Measurements from ENCODE around the gene PA2G4.
"Not testable (repeated sequence)": the region's sequence is repeated elsewhere in the genome, so short reads cannot be mapped to it uniquely, and the experiment has no call there.

The PA2G4 gene

DNA sequence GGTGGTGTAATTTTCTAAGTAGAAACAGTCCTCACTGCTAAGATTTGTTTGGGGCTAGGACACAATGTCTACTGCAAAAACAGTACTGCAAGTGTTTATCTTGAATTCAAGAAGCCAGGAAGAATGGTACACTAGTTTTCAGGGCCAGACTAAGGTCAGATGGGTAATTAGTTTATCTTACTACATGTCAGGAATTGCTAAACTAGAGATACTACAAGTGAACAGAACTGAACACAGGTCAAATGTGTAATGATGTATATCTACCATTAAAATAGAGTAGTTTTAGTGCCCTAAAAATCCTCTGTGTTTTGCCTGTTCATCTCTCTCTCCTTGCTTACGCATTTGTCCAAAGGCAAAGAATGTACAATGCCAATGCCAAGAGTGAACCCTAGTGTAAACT is 9.7 kb downstream of the PA2G4 start:
- Mint-ChIP-seq H3K27ac (peak overlapping the region; percentile 43), H3K36me3 (ENCODE audit: low read depth) (peaks cover 69% of the 10 kb centered on the region), H3K27me3 (no peaks in the 10 kb centered on the region), H3K9me3 (no peaks in the 10 kb centered on the region), H3K4me3 (no peak overlapping the region), H3K4me1 (ENCODE audit: low read depth) (peaks cover 28% of the 10 kb centered on the region)

DNA sequence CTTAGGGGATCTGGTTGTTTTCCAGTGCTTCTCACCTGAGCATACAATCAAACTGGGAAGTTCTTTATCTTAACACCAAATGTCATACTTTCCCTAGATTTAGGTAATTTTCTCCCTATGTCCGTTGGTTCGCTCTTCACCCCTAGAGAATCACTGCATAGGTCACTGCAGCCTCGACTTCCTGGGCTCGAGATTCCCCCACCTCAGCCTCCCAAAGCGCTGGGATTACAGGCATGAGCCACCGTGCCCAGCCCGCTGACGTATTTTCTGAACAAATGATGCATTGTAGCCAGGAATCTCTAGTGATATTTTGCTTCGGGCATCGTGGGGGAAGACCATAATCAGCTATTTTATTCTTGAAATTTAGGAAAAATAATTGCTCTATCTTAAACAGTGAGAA is 11.0 kb downstream of the PA2G4 start:
- Mint-ChIP-seq H3K4me1 (ENCODE audit: low read depth) (peaks cover 40% of the 10 kb centered on the region), H3K9me3 (no peaks in the 10 kb centered on the region), H3K4me3 (peak overlapping the region; percentile 97), H3K27ac (peak overlapping the region; percentile 99), H3K27me3 (no peaks in the 10 kb centered on the region), H3K36me3 (ENCODE audit: low read depth) (peaks cover 63% of the 10 kb centered on the region)

DNA sequence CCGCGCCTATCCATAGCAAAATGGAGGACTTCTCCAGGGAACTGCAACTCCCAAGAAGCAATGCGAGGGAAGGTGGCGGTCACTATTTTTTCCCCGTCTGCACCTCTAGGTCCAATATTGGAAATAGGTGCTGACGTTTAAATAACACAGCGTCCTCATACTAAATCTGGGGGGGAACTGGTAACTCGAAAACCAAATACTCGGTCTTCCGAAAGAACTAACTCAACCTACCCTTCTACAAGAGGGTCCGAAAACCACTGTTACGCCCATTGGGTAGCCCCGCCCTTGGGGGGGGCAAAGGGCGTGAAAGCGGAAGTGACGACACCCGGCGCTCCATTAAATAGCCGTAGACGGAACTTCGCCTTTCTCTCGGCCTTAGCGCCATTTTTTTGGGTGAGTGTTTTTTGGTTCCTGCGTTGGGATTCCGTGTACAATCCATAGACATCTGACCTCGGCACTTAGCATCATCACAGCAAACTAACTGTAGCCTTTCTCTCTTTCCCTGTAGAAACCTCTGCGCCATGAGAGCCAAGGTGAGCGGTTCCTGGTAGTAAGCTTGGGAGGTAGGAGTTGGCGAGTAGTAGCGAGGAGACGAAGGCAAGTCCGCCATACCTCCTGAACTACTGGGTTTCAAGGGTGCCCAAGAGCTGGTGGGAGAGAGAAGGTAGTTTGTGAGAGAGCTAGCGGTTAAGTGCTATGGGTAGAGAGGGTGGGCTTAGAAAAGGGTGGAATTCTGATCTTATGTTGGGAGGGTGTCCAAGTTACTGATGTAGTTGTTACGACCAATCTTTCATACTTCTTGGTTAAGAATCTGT is 12.1 kb downstream of the PA2G4 start, which contains the start of gene RPL41:
TSS of gene RPL41 (plus strand) at position 367 of the 815 bp plus-strand sequence.
- Mint-ChIP-seq H3K27me3 (no peaks in the 10 kb centered on the region), H3K4me1 (ENCODE audit: low read depth) (peaks cover 40% of the 10 kb centered on the region), H3K36me3 (ENCODE audit: low read depth) (peaks cover 63% of the 10 kb centered on the region), H3K27ac (peak within 1 kb of the TSS; percentile 99), H3K9me3 (no peaks in the 10 kb centered on the region), H3K4me3 (peak within 1 kb of the TSS; percentile 97)

DNA sequence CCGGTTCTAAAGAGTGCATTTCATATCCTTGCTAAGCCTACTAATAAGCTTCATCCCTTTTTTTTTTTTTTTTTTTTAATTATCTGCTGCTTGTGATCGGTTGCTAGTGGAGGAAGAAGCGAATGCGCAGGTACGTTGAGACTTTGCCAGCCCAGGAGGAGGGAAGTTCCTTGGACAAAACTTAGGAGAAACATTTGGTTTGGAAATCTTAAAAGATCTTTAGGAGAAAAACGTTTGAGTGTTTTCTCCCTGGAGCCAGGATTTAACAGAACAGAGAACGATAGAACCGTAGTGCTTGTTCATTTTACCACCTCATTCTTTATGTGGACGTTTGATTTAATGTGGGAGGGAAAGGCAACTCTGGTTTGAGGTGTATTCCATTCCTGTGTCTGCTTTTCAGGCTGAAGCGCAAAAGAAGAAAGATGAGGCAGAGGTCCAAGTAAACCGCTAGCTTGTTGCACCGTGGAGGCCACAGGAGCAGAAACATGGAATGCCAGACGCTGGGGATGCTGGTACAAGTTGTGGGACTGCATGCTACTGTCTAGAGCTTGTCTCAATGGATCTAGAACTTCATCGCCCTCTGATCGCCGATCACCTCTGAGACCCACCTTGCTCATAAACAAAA is 12.8 kb downstream of the PA2G4 start:
- not testable (repeated sequence) for H3K9me3 Mint-ChIP-seq, H3K27me3 Mint-ChIP-seq
- Mint-ChIP-seq H3K36me3 (ENCODE audit: low read depth) (peaks cover 63% of the 10 kb centered on the region), H3K4me3 (peak overlapping the region; percentile 97), H3K27ac (peak overlapping the region; percentile 99), H3K4me1 (ENCODE audit: low read depth) (peaks cover 40% of the 10 kb centered on the region)

DNA sequence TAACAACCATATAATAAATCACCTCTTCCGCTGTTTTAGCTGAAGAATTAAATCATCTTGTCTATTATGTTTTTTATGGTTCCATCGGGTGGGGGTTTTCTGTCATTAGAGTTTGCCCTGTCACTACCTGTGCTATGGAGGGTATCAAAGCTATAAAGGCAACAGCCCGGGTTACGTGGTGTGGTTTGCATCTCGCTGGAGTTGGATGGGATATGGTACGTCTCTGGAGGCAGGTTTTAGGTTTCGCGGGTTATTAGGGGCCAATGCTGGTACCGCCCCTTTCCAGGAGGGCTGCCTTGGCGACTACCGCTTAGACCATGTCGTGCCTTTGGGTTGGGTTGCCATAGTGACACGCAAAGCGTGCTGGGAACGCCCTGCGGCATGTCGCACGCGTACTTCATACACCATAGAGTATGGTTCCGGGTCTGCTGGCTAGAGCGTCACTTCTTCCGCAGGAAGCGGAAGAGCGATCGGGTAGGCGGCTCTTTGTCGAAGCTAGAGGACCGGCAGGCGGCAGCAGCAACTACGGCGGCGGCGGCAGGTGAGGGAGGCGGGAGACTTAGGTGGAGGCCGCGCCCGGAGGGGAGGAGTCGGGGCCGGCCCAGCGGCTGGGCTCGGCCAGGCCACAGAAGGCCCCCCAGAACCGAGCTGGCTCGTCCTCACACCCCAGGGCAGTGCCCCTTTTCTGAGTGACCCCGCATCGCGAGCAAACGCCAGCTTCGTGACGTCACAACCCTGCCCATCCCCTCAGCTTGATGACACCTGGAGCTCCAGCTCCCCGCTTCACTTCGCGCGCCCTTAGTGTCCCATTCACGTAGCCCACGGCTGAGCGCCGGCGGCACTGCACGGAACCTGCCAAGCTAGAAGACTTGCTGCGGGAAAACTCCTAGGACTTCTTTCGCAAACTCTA is 13.7 kb downstream of the PA2G4 start, which contains the start of gene ZC3H10:
TSS of gene ZC3H10 (plus strand) at position 489 of the 910 bp plus-strand sequence. CDS start 2,297 bp downstream, outside the sequence.
- H3K27ac Mint-ChIP-seq, result peak within 1 kb of the TSS; percentile 99
- H3K4me1 Mint-ChIP-seq (ENCODE audit: low read depth), result peaks cover 40% of the 10 kb centered on the region
- H3K36me3 Mint-ChIP-seq (ENCODE audit: low read depth), result peaks cover 58% of the 10 kb centered on the region
- H3K4me3 Mint-ChIP-seq, result peak within 1 kb of the TSS; percentile 97
- no peaks in the 10 kb centered on the region for H3K27me3 Mint-ChIP-seq
- no peaks in the 10 kb centered on the region for H3K9me3 Mint-ChIP-seq

DNA sequence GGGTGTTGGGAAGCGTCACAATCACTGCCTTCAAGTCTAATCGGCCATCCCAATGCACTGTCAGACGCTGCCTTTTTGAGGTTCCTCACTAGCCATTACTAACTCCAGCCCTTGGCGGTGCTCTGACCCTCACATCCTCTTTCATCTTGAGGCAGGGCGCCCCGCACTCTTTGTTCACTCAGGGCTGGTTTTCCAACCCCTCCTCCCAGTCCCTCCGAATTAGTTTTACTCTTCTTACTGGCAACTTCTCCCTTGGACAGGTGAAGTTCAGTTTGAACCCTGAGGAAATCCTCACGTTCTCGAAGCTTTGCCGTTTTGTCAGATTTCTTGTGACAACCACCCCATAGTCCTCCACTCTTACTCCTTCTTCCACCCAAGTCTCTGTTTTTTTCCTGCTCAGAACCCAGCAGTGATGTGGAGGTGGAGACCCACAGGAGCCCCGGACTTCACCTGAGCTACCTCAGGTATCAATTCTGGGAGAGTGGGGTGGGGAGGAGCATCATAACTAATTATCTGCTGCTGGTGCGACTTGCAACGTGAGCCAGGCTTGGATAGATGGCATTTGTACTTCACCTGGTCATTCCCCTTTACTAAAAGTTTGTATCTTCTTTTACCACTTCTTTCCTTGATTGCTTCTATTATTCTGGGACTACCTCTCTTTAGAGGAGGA is 14.5 kb downstream of the PA2G4 start:
- H3K4me3 Mint-ChIP-seq, result peak overlapping the region; percentile 97
- H3K36me3 Mint-ChIP-seq (ENCODE audit: low read depth), result peaks cover 50% of the 10 kb centered on the region
- H3K4me1 Mint-ChIP-seq (ENCODE audit: low read depth), result peaks cover 41% of the 10 kb centered on the region
- peak overlapping the region; percentile 83 for H3K27ac Mint-ChIP-seq
- no peaks in the 10 kb centered on the region for H3K27me3 Mint-ChIP-seq
- no peaks in the 10 kb centered on the region for H3K9me3 Mint-ChIP-seq

DNA sequence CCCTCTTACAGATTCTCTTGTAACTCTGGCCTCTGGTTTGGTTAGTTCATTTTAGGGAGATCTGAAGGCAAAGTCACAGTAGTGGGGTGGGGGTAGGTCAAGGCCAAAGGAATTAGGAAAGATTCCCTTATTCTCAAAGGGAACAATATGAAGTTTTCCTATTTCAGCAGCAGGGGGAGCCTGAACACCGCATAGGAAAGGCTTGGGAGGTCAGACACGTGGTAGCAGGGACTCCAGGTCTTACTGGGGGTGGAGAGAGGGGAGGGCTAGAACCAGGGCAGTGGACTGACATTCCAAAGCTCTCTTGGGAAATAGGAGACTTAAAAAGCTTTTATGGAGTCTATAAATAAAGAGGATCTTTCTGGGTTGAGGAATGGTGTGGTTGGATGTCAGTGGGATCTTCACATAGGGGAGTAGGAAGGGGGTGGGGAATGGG is 15.0 kb downstream of the PA2G4 start:
- H3K9me3 Mint-ChIP-seq, result no peaks in the 10 kb centered on the region
- peaks cover 43% of the 10 kb centered on the region for H3K4me1 Mint-ChIP-seq (ENCODE audit: low read depth)
- no peaks in the 10 kb centered on the region for H3K27me3 Mint-ChIP-seq
- H3K36me3 Mint-ChIP-seq (ENCODE audit: low read depth), result peaks cover 45% of the 10 kb centered on the region
- peak overlapping the region; percentile 97 for H3K4me3 Mint-ChIP-seq
- H3K27ac Mint-ChIP-seq, result peak overlapping the region; percentile 83

DNA sequence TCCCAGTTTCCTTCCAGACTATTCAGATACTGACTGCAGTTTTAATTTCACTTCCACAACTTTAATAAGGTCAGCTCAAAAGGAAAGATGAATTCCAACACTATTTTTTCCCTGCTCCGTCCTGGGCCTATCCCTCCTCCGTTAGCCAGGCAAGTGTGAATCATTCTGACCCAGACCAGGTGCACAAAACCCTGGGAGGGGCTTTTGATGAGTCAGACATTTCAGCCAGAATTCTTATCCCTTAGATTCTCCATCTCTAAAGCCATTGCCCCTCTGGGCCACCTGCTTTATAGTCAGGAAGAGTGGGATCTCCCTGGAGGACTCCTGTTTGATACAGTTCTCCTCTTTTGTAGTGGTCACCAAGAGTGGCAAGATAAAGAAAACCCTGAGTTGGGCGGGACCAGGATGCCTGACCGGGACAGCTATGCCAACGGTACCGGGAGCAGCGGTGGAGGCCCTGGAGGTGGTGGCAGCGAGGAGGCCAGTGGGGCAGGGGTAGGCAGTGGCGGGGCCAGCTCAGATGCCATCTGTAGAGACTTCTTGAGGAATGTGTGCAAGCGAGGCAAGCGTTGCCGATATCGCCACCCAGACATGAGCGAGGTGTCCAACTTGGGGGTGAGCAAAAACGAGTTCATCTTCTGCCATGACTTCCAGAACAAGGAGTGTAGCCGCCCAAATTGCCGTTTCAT is 15.9 kb downstream of the PA2G4 start:
- peaks cover 44% of the 10 kb centered on the region for H3K36me3 Mint-ChIP-seq (ENCODE audit: low read depth)
- peaks cover 42% of the 10 kb centered on the region for H3K4me1 Mint-ChIP-seq (ENCODE audit: low read depth)
- H3K27me3 Mint-ChIP-seq, result no peaks in the 10 kb centered on the region
- no peaks in the 10 kb centered on the region for H3K9me3 Mint-ChIP-seq
- H3K27ac Mint-ChIP-seq, result peak overlapping the region; percentile 83
- H3K4me3 Mint-ChIP-seq, result peak overlapping the region; percentile 97

DNA sequence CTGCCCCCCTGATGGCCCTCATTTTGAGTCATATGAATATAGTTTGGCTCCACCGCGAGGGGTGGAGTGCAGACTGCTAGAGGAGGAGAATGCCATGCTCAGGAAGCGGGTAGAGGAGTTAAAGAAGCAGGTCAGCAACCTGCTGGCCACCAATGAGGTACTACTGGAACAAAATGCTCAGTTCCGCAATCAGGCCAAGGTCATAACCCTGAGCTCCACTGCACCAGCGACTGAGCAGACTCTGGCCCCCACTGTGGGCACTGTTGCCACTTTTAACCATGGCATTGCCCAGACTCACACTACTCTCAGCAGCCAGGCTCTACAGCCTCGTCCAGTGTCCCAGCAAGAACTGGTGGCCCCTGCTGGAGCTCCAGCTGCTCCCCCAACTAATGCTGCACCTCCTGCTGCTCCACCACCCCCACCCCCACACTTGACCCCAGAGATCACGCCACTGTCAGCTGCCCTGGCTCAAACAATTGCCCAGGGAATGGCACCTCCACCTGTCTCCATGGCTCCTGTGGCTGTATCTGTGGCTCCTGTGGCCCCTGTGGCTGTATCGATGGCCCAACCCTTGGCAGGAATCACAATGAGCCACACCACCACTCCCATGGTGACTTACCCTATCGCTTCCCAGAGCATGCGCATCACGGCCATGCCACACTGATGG is 17.0 kb downstream of the PA2G4 start:
- H3K9me3 Mint-ChIP-seq, result no peaks in the 10 kb centered on the region
- peak overlapping the region; percentile 24 for H3K27ac Mint-ChIP-seq
- H3K27me3 Mint-ChIP-seq, result no peaks in the 10 kb centered on the region
- peaks cover 46% of the 10 kb centered on the region for H3K4me1 Mint-ChIP-seq (ENCODE audit: low read depth)
- peaks cover 48% of the 10 kb centered on the region for H3K36me3 Mint-ChIP-seq (ENCODE audit: low read depth)
- H3K4me3 Mint-ChIP-seq, result no peak overlapping the region

DNA sequence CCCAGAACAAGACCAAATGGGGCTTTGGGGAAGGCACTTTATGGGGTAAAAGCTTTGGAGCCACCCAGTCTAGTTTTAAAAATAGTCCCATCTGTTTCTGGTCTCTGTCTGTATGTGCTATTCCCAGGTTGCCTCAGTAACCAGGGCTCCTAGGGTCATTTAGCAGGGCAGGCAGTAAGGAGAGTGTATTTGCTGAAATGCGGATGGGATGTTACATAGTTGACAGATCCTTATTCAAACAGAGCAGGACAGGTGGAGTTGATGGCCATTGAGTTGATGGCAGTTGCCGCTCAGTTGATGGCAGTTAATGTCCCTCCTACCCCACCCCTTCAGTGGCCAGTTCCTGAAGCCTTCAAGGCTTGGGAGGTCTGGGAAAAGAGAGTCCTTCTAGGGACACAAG is 18.3 kb downstream of the PA2G4 start:
- Mint-ChIP-seq H3K27me3 (no peaks in the 10 kb centered on the region), H3K4me3 (no peak overlapping the region), H3K27ac (no peak overlapping the region), H3K9me3 (no peaks in the 10 kb centered on the region), H3K4me1 (ENCODE audit: low read depth) (peaks cover 58% of the 10 kb centered on the region), H3K36me3 (ENCODE audit: low read depth) (peaks cover 35% of the 10 kb centered on the region)

DNA sequence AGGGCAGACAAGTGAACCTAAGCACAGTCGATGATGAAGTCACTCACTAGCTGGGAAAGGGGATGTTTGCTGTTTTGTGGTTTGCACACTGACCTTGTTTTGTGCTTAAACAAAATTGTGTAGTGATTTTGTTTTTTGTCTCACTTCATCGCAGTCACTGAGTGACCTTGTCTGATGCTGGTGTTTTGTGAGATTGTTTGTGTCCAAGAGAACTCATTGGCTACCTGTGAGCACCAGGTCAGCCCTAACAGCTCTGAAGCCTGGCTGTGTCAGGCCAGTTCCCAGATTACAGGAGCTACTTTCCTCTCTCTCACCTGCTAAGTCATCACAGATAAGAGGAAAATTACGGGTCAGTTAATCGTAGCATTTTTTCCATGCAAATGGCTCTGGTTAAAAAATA is 19.8 kb downstream of the PA2G4 start:
- no peak overlapping the region for H3K4me3 Mint-ChIP-seq
- peaks cover 47% of the 10 kb centered on the region for H3K4me1 Mint-ChIP-seq (ENCODE audit: low read depth)
- no peak overlapping the region for H3K27ac Mint-ChIP-seq
- H3K36me3 Mint-ChIP-seq (ENCODE audit: low read depth), result peaks cover 33% of the 10 kb centered on the region
- H3K27me3 Mint-ChIP-seq, result no peaks in the 10 kb centered on the region
- H3K9me3 Mint-ChIP-seq, result no peaks in the 10 kb centered on the region

DNA sequence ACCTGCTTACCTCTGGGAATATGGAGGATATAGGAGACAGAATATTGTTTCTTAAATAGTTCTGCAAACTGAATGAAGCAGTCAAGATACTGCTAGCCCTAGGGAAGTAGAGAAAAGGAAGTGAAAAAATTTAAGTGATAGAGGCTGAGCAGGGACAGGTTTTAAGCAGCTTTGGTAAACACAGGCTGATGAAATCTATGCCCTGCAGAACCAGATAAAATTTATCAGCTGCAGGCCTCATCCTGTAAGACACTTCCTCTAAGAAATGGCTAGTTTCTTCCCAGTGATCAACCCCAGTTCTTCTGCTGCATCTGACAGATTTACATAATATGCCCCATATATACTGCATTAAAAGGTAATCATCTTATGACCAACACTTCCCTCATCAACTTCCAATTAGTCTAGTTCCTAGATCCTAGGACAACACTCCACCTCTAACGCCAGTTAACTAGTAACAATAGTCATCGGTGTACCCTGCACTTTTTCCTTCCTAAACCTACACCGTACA is 22.4 kb downstream of the PA2G4 start:
- peaks cover 36% of the 10 kb centered on the region for H3K36me3 Mint-ChIP-seq (ENCODE audit: low read depth)
- H3K9me3 Mint-ChIP-seq, result no peaks in the 10 kb centered on the region
- H3K27me3 Mint-ChIP-seq, result no peaks in the 10 kb centered on the region
- peak overlapping the region; percentile 99 for H3K4me3 Mint-ChIP-seq
- peak overlapping the region; percentile 88 for H3K27ac Mint-ChIP-seq
- H3K4me1 Mint-ChIP-seq (ENCODE audit: low read depth), result peaks cover 59% of the 10 kb centered on the region

DNA sequence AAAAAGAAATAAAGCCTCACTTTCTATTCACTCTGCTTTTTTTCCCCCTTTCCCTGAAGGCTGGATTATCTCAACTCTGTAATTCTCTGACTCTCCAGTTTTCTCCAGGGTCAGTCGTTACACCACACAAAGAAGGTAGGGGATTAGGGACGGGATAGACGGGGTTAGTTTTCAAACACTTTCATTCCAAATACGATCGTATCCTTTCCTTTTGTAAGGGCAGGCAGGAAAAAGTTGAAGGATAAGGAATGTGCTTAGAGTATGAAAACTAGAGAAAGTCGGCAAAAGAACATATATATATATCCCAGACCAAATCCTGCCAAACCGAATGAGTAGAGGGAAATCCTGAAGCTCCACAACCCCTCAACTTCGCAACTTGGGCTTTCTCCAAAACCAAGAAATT is 23.1 kb downstream of the PA2G4 start:
- peak overlapping the region; percentile 99 for H3K4me3 Mint-ChIP-seq
- H3K27me3 Mint-ChIP-seq, result no peaks in the 10 kb centered on the region
- peaks cover 37% of the 10 kb centered on the region for H3K36me3 Mint-ChIP-seq (ENCODE audit: low read depth)
- H3K27ac Mint-ChIP-seq, result peak overlapping the region; percentile 88
- H3K9me3 Mint-ChIP-seq, result no peaks in the 10 kb centered on the region
- H3K4me1 Mint-ChIP-seq (ENCODE audit: low read depth), result peaks cover 66% of the 10 kb centered on the region

Data from stimulated activated naive CD8-positive, alpha-beta T cell treated with anti-CD3 and anti-CD28 coated beads, Interleukin-15, Interleukin-2, amounts not matched to agents 100 ng/mL and 50 ng/mL, for 24 hours (primary cell).